ENCODE measurements around the gene ZNF846.

The ZNF846 gene

GRCh38 chr19:9709305-9709704 is 59.2 kb downstream of the ZNF846 start:
- Mint-ChIP-seq H3K4me1 (no peaks in the 10 kb centered on the region), H3K36me3 (ENCODE audit: low read depth) (no peaks in the 10 kb centered on the region), H3K9me3 (peaks cover 29% of the 10 kb centered on the region), H3K4me3 (no peak overlapping the region), H3K27me3 (ENCODE audit: low read depth) (no peaks in the 10 kb centered on the region), H3K27ac (no peak overlapping the region)
- TF ChIP-seq, protein P1, sequence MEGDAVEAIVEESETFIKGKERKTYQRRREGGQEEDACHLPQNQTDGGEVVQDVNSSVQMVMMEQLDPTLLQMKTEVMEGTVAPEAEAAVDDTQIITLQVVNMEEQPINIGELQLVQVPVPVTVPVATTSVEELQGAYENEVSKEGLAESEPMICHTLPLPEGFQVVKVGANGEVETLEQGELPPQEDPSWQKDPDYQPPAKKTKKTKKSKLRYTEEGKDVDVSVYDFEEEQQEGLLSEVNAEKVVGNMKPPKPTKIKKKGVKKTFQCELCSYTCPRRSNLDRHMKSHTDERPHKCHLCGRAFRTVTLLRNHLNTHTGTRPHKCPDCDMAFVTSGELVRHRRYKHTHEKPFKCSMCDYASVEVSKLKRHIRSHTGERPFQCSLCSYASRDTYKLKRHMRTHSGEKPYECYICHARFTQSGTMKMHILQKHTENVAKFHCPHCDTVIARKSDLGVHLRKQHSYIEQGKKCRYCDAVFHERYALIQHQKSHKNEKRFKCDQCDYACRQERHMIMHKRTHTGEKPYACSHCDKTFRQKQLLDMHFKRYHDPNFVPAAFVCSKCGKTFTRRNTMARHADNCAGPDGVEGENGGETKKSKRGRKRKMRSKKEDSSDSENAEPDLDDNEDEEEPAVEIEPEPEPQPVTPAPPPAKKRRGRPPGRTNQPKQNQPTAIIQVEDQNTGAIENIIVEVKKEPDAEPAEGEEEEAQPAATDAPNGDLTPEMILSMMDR (IDR thresholded peaks at IDR 0.05; ENCODE audit: unreplicated experiment in 3 of 3): no peak

GRCh38 chr19:9705836-9706235 is 62.7 kb downstream of the ZNF846 start:
- H3K4me3 Mint-ChIP-seq: no peak overlapping the region
- H3K27ac Mint-ChIP-seq: no peak overlapping the region
- H3K36me3 Mint-ChIP-seq (ENCODE audit: low read depth): no peaks in the 10 kb centered on the region
- TF ChIP-seq, protein P1 (IDR thresholded peaks at IDR 0.05; ENCODE audit: unreplicated experiment in 3 of 3): no peak
- peaks cover 20% of the 10 kb centered on the region for H3K9me3 Mint-ChIP-seq
- no peaks in the 10 kb centered on the region for H3K4me1 Mint-ChIP-seq
- H3K27me3 Mint-ChIP-seq (ENCODE audit: low read depth): no peaks in the 10 kb centered on the region

DNA sequence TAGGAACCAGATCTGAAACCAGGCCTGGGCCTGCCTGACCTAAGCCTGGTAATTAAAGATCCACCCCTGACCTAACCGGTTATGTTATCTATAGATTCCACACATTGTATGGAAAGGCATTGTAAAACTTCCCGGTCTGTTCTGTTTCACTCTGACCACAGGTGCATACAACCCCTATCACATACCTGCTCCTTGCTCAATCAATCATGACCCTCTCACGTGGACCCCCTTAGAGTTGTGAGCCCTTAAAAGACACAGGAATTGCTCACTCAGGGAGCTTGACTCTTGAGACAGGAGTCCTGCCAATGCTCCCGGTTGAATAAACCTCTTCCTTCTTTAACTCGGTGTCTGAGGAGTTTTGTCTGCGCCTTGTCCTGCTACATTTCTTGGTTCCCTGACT is 66.4 kb downstream of the ZNF846 start:
- Mint-ChIP-seq H3K4me3 (no peak overlapping the region), H3K27ac (no peak overlapping the region), H3K9me3 (peaks cover 8% of the 10 kb centered on the region), H3K36me3 (ENCODE audit: low read depth) (no peaks in the 10 kb centered on the region), H3K4me1 (no peaks in the 10 kb centered on the region), H3K27me3 (ENCODE audit: low read depth) (no peaks in the 10 kb centered on the region)
- TF ChIP-seq, protein P1 (IDR thresholded peaks at IDR 0.05; ENCODE audit: unreplicated experiment in 3 of 3): no peak
